Islet of Langerhans (tissue), 1 donor: ENCODE data around the gene VWA2.

Experiments used
- FAIRE-seq: peaks from one replicate; lab custom pipeline; 2011; peaks lifted over from hg19 to GRCh38; lab: Jason Lieb, UNC

Gene VWA2

DNA sequence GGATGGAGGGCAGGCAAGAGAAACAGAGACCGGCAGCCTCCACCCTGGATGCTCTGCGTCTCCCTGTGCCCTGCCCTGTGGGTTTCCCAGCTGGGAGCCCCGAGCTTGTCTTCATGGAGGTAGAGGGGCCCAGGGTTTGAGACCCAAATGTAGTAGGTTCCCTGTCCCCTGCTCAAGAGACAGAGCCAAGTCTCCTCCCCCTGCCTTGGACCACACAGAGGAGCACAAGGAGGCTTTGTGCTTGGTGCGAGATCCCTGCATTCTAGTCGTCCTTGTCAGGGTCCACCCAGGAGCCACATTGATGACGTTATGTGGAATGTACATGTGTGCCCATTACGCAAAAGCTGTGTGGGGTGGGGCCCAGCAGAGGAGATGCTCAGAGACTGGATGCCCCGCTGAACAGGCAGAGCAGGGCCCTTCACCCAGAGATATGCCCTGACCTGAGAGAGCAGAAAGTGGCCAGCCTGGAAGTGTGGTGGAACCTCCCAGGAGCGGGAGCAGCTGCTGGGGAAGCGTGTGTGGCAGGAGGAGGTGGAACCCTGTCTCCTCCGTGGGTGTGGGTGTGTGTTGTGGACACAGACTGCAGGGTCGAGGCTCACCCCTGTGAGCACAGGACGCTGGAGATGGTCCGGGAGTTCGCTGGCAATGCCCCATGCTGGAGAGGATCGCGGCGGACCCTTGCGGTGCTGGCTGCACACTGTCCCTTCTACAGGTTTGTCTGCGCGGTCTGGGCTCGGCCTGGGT, 39.3 kb downstream of the VWA2 start:
- FAIRE-seq: no peak

DNA sequence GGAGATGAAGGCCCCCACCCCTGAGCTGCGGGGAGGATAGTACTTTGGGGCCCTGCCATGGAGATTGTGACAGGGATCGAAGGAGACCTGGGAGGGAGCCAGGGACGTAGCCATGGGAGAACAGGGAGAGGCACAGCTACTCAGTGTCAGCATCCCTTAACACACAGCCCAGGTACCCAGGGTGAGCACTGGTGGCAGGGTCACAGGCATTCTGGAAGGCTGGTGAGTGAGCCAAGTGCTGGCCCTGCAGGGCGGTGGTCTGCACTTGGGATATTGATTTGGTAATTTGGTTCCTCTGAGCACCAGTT, 39.8 kb downstream of the VWA2 start:
- no peak for FAIRE-seq

DNA sequence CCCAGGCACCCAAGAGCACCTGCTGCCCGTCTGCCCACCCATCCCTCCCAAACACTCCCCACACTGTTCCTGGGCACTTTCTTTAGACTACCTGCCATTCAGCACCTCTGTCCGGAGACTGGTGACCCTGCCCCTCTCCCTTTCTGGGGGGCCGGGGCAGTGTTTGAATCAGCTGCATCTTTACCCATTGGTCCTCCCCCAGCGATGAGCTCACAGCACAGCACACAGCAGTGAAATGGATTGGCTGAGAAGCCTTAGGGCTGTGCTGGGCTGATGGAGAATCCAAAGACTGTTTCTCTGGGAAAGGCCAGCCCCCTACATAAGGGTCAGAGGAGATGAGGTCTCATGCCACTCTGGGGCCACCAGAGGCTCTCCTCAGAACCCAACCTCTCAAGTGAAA, 40.2 kb downstream of the VWA2 start:
- FAIRE-seq: no peak

DNA sequence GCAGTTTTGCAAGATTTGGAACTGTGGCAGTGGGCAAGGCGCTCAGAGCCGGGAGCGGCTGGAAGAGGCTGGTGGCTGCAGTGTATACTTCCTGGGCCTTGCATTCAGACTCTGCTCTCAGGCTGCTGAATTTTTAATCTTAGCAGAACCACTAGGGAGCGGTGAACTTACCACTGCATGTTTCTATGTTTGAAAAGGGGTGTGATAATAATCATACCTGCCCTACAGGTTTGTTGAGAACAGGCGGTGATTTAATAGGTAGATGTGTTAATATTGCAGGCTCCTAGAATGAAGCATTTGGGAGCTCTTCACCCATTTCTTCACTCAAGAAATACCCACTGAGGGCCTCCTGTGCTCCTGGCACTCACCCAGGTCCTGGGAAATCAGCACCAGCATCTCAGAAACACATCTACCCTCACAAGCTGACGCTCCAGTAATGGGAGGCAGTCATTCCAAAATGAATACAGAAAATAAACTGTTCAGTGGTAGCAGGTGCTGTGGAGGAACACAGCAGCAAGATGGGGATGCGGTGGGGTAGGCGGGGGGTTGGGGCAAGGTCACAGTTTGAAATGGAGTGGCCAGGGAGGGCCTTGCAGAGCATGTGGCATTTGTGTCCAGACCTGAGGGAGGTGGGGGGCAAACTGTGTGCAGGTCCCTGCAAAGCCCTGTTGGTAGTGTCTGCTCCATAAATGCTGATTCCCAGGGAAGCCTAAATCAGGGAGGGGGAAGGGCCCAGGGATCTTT, 41.0 kb downstream of the VWA2 start:
- FAIRE-seq: no peak

DNA sequence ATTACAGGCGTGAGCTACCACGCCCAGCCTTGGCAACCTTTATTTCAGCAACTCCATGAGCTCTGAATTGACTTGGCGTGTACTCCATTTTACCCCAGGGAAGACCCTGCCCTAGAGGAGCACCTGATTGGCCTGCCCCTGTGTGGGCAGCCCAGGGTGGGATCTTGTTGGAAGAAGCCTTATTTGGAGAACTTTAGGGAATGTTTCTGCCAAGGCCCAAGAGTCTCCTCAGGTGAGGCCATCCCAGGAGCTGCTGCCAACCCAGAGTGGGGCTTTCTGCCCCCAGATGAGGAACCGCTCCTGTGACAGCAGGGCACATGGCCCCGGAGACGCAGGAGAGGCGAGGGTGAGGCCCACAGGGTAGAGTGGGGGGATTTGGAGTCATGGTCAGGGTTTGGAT, 42.0 kb downstream of the VWA2 start:
- no peak for FAIRE-seq

DNA sequence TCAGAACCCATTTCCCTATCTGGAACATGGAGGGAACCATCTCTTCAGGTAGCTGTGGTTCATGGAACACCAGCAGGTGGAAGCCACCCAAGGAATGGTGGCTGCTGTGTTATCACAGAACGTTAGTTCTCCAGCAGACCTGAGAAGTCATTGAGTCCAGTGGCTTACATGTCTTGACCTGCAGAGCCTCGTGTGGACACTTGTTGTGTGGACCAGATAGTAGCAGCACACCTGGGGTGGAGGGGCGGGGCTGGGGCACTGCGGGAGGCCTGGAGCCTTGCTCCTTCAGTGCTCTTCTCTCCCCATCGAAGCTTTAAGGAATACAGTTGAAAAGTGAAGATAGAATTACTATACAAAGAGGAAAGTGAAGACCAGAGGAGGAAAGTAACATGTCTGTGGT, 42.4 kb downstream of the VWA2 start:
- FAIRE-seq: no peak

DNA sequence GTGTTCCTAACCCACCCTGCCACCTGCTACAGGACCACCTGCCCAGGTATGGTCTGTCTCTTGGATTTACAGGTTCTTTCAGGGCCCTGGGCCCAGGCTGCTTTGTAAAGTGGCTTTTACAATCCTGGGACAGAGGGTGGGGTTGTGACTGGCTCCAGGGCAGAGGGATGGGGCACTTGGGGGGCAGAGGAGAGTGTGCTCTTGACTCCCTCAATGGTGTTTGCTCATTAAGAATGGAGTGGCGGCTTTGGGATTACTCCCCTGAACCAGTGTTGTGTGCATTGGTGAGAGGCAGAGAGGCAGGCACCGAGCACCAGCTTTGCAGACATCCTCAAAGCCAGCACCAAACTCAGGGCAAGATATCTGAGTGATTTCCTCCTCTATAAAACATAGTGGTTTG, 43.5 kb downstream of the VWA2 start:
- no peak for FAIRE-seq

DNA sequence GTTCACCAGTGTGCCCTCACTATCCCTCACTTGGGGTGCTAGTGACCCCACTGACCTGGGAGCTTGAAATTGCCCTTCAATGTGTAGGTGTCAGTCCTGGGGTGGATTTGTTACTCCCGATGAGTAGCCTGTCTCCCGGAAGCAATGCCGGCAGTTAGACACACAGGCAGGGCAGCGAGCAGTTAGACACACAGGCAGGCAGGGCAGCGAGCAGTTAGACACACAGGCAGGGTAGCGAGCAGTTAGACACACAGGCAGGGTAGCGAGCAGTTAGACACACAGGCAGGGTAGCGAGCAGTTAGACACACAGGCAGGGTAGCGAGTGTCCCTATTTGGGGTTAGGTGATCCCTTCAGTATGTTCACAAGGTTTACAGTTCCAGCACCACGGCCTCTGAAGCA, 44.0 kb downstream of the VWA2 start:
- FAIRE-seq: no peak

DNA sequence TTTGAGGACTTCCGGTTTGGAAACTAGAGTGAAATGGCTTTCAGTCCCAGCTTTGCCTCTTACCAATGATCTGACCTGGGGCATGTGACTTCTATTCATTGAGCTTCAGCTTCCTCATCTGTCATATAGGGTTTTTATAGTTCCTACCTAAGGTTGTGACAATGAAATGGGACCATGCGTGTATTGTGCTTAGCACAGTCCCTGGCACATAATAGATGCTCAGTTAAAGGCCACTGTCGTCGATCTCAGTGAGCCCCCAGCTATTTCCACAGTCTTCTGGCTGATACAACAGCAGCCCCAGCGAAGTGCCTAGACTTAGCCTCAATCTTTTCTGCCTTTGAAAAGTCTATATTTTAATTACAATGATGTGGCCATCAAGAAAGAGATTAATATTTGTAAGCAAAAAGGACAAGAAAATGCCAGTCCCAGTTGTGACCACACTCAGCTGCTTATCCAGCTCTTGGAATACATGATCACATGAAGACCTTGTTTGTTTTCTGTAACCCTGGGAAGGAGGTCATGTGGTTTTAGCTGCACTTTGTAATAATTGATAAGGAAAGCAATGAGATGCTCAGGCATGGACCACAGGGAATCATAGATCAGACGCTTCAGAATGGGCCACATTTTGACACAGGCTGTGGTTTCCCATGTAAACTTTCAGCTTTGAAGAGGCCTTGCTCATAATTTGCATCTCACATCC, 44.6 kb downstream of the VWA2 start:
- FAIRE-seq: no peak

DNA sequence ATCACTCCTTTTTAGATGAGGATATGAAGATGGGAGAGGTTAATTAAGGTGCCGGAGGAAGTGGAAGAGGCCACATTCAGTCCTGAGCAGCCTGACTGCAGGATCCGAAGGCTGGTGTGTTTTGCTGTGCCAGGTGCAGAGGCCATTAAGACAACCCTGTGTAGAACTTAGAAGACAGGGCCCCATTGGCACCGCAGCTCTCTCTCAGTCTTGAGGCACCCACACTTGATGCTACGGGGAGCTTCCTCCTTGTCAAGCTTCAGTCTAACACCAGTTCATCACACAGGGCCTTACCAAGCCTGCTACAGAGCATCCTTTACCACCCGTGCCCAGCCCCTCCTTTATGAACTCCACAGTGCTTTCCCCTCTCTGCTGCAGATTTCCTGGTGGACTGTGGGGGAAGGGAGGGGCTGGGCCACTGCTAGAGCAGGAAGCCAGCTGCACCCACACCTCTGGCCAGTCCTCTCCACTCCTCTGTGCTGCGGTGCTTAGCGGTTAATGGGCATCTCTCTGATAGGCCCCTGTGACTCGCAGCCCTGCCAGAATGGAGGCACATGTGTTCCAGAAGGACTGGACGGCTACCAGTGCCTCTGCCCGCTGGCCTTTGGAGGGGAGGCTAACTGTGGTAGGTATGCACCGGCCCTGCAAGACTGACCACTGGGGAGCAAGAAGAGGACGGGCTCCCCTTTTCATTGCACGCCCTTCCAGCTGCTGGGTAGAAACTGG, 45.5 kb downstream of the VWA2 start:
- FAIRE-seq: no peak

DNA sequence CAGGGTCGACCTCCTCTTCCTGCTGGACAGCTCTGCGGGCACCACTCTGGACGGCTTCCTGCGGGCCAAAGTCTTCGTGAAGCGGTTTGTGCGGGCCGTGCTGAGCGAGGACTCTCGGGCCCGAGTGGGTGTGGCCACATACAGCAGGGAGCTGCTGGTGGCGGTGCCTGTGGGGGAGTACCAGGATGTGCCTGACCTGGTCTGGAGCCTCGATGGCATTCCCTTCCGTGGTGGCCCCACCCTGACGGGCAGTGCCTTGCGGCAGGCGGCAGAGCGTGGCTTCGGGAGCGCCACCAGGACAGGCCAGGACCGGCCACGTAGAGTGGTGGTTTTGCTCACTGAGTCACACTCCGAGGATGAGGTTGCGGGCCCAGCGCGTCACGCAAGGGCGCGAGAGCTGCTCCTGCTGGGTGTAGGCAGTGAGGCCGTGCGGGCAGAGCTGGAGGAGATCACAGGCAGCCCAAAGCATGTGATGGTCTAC, 46.9 kb downstream of the VWA2 start:
- no peak for FAIRE-seq

DNA sequence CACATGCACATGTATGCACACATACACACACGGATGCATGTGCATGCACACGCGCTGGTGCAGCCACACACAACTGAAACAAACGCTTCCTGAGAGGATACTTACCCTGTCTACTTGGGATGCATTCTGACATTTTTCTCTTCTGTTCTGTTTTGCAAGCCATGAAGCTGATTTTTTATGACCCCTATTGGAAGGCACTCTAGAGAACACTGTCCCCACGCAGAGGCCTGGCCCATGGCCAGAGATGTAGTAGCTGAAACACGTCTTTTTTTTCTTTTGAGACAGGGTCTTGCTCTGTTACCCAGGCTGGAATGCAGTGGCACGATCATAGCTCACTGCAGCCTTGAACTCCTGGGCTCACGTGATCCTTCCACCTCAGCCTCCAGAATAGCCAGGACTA, 47.9 kb downstream of the VWA2 start:
- FAIRE-seq: no peak

DNA sequence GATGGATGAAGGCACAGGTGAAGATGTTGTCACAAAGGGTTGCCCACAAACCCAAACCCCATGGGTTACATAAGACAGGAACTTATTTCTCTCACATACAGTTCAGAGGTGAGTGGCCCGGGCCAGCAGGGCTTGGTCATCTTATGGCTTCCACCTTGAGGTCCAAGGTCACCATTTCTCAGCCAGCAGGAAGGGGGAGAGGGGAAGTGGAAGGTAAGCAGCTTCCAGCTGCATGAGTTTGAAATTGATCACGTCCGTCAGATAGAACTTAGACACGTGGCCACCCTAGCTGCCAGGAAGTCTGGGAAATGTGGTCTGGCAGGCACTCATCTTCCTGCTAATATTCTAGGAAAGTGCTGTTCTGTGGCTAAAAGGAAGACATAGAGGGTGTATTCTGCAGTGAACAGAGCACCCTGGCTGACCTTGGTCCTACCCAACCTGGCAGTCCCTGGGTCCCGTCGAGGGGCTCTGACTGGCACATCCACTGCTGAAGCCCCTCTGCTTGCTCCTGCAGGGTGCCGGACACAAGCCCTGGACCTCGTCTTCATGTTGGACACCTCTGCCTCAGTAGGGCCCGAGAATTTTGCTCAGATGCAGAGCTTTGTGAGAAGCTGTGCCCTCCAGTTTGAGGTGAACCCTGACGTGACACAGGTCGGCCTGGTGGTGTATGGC, 49.5 kb downstream of the VWA2 start:
- no peak for FAIRE-seq

DNA sequence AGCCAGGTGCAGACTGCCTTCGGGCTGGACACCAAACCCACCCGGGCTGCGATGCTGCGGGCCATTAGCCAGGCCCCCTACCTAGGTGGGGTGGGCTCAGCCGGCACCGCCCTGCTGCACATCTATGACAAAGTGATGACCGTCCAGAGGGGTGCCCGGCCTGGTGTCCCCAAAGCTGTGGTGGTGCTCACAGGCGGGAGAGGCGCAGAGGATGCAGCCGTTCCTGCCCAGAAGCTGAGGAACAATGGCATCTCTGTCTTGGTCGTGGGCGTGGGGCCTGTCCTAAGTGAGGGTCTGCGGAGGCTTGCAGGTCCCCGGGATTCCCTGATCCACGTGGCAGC, 50.0 kb downstream of the VWA2 start:
- no peak for FAIRE-seq

DNA sequence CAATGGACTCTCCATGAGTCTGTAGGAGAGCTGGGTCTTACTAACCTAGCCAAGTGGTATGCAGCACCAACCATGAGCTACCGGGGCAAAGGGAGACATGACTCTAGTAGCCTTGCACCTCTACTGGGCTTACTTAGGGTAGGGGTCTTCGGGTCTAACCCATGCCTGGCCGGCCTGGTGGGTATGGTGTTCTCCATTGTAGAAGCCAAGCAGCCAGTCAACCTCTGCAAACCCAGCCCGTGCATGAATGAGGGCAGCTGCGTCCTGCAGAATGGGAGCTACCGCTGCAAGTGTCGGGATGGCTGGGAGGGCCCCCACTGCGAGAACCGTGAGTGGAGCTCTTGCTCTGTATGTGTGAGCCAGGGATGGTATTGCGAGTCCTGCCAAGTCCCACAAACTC, 51.0 kb downstream of the VWA2 start:
- FAIRE-seq: no peak

DNA sequence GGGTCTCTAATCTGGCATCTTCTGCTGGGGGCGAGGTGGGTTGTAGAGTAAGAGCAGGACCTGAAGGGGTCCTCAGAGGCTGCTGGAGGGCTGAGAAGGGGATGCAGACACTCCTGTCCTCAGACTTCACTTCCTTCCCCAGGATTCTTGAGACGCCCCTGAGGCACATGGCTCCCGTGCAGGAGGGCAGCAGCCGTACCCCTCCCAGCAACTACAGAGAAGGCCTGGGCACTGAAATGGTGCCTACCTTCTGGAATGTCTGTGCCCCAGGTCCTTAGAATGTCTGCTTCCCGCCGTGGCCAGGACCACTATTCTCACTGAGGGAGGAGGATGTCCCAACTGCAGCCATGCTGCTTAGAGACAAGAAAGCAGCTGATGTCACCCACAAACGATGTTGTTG, 52.0 kb downstream of the VWA2 start:
- FAIRE-seq: no peak

DNA sequence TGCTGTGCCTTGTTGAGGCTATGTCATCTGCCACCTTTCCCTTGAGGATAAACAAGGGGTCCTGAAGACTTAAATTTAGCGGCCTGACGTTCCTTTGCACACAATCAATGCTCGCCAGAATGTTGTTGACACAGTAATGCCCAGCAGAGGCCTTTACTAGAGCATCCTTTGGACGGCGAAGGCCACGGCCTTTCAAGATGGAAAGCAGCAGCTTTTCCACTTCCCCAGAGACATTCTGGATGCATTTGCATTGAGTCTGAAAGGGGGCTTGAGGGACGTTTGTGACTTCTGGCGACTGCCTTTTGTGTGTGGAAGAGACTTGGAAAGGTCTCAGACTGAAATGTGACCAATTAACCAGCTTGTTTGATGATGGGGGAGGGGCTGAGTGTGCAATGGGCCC, 52.5 kb downstream of the VWA2 start:
- no peak for FAIRE-seq

DNA sequence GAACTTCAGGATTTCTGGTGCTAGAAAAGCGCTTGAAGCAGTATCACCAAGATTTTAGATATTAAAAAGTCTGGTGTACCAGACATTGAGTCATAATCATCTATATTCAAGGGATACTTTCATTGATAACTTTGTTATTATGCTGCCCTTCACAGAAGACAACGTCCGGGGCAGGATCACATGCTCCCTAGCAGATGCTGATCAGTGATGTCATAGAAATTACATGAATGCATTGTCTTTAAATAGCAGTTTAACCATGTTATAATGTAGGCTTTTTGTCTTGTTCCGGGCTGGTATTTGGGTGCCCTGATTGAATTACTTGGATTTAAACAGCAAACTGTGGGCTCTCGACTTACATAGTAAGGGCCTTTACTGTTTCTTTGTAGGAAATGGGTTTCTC, 54.0 kb downstream of the VWA2 start:
- no peak for FAIRE-seq

DNA sequence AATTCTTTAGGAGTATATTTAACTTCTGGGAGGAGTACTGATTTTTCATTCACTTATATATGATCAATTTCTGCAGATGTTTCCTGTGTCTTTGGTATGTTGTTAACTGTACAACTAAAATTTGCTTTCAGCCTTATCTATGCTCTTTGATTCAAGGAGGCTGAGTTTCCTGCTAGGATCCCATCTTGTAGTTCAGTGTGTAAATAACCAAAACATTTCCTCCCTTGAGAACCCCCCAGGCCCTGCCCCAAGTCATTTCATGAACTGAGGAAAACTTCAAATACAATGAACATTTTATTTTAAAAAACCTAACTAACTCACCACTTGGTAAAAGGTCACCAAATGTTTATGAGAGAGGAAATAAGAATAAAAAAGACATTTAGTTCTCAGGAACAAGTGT, 55.5 kb downstream of the VWA2 start:
- no peak for FAIRE-seq

DNA sequence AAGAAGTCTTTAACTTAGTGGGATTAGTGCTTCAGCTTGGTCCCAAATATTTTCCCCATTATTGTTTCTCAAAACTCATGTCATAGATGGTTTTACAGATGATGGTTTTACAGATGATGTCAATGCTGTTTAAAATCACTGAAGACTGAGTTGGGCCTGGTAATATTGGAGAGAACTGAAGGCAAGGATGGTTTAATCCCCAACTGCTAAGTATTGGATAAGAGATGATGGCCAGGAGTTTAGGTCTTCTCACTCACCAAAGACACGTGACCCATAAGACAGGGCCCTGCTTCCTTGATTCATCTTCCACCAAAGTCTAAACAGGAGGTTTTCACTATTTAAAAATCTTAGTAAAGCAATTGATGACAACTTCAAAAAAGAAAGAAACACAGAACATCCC, 56.3 kb downstream of the VWA2 start:
- no peak for FAIRE-seq

DNA sequence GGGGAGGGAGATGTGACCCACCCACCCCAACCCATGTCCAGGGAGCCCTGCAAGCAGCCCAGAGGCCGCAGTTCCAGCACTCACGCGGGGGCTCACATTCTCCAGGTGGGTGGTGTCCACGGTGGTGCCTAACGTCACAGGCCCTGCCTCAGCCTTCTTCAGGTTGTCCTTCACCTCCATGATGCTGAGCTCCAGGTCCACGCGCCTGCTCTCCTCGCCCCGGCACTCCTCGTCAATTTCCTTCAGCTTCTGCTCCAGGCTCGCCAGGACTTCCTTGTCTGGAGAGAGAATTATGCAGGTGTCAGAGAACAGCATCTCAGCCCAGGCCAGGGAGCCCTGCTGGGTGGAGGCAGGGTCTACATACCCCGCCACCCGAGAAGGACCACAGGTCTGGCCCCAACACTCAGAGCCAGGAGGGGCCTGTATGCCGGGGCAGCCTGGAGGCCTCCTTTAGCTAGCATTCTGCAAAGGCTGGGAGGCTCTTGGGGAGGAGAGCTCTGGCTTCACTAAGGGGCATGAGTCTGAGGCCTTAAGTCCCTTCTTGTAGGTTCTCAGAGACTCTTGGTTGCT, 58.2 kb downstream of the VWA2 start:
- FAIRE-seq: no peak

DNA sequence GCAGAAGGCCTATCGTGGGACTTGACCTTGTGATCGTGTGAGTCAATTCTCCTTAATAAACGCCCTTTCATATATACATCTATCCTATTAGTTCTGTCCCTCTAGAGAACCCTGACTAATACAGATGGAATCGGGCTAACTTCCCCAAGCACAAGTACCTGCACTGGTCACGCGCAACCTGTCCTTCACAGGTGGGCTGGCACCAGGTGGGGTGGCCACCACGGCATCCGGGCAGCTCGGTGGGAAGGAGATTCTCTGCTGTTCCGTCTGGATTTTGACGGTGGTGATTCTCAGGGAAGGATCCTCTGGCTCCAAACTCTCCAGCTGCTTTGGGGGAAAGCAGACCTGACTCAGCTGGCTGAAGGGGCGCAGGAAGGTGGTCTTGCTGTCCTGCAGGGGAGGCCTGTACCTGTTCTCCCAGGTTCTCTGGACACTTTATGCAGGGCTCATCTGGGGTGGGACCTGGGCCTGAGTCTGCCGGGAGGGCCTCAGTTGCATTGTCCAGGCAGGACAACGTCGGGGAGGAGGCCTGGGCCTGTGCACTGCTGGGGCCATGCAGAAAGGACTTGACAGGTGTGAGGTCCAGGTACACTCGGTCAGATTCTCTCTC, 61.1 kb downstream of the VWA2 start:
- no peak for FAIRE-seq
